Upper lobe of left lung (tissue), 6 donors: Measurements from ENCODE around the gene CNTNAP2. TPM values are rescaled to one million over a fixed set of nuclear protein-coding genes. Genes with fewer than 3 reads are reported as not detected.

Source experiments
- ATAC-seq, 2 donors: fragments of 200-7000 bp; cut with Tn5 transposase; one replicate each; pipeline ENCODE4 v1.9.1; 2022; ENCODE audit warnings: mild to moderate bottlenecking in 2 of 2, moderate library complexity in 2 of 2; ENCODE audit not compliant: low FRiP score in 2 of 2
- DNase-seq, 2 donors: peaks; one replicate each; pipeline ENCODE4 v3.0.0-alpha.2; 2019 to 2020
- H3K27ac ChIP-seq, 4 donors: fragments of 200-600 bp; sonication (generic); one replicate each; pipeline ENCODE4 v1.5.1; 2016 to 2019
- H3K27me3 ChIP-seq, 4 donors: fragments of 200-600 bp; sonication (generic); one replicate each; pipeline ENCODE4 v1.5.1; 2017 to 2019
- H3K36me3 ChIP-seq, 4 donors: fragments of 200-600 bp; sonication (generic); one replicate each; pipeline ENCODE4 v1.5.1; 2016 to 2019
- H3K4me1 ChIP-seq, 4 donors: fragments of 200-600 bp; sonication (generic); one replicate each; pipeline ENCODE4 v1.5.1; 2018 to 2019
- H3K4me3 ChIP-seq, 4 donors: fragments of 200-600 bp; sonication (generic); one replicate each; pipeline ENCODE4 v1.5.1; 2017 to 2019; ENCODE audit warnings: mild to moderate bottlenecking in 2 of 4, moderate library complexity in 1 of 4
- H3K9me3 ChIP-seq, 4 donors: fragments of 200-600 bp; sonication (generic); one replicate each; pipeline ENCODE4 v1.5.1; 2018 to 2019
- CTCF ChIP-seq, 6 experiments: fragments of 450-650 bp in 4 of 6; fragments of 200-600 bp in 2 of 6; sonication (generic) in 2 of 6; IDR thresholded peaks; one replicate each; pipeline ENCODE4 v1.5.1; 2016 to 2019; ENCODE audit warnings: antibody characterized with exemption in 6 of 6
- EP300 ChIP-seq, 4 donors: sonication (generic); formaldehyde crosslinking; IDR thresholded peaks; one replicate each; pipeline ENCODE4 v1.5.1; 2017; ENCODE audit warnings: antibody characterized with exemption in 4 of 4, control low read depth in 2 of 4
- POLR2A ChIP-seq, 4 donors: fragments of 450-650 bp; IDR thresholded peaks; one replicate each; pipeline ENCODE4 v1.5.1; 2016 to 2017; ENCODE audit warnings: antibody characterized with exemption in 4 of 4, mild to moderate bottlenecking in 2 of 4
- POLR2AphosphoS5 ChIP-seq, 2 donors: sonication (generic); formaldehyde crosslinking; IDR thresholded peaks; one replicate each; pipeline ENCODE4 v1.5.1; 2017; ENCODE audit warnings: antibody characterized with exemption in 2 of 2
- WGBS, 2 donors: methylation state at CpG; one replicate each; pipeline ENCODE4 v1.1.5; 2017 to 2018; 5-methylcytosine and 5-hydroxymethylcytosine counted together
- total RNA-seq, 6 donors: library from RNA; depleted of rRNA in 4 of 6; stranded (reverse); fragments of >200 nt in 4 of 6; gene quantifications; one replicate each; pipeline versions ENCODE4 v1.1.0 to v1.2.1, GENCODE V29; 2016 to 2021
- donor health status: DM: no; HTN: no; CAD: no; lungs with moderate emphysema.
- donor health status: DM: no; HTN: yes; CAD: no; lungs with severe emphysema.

Gene CNTNAP2
- total RNA-seq, 6 donors from 2014 or later: 0.06 to 1.0 (median 0.37) TPM

- Histone ChIP-seq H3K36me3 (no peaks in the 10 kb centered on the region), H3K27ac (no peak overlapping the region), H3K27me3 (no peaks in the 10 kb centered on the region), H3K9me3 (no peaks in the 10 kb centered on the region), H3K4me3 (no peak overlapping the region), H3K4me1 (no peaks in the 10 kb centered on the region)
- DNase-seq: no peak
- WGBS, 2 donors: 68 to 76% methylated on average over 6 of the region's 6 CpGs
- TF ChIP-seq POLR2AphosphoS5 (IDR thresholded peaks at IDR 0.05) (no peak), EP300 (IDR thresholded peaks at IDR 0.05) (no peak), CTCF (IDR thresholded peaks at IDR 0.05) (no peak), POLR2A (IDR thresholded peaks at IDR 0.05) (no peak)
- ATAC-seq: no peak
These were observed 32.5 kb upstream of the CNTNAP2 start for GRCh38 chr7:146084086-146084485.

GRCh38 chr7:146090023-146090645, 26.5 kb upstream of the CNTNAP2 start:
- Histone ChIP-seq H3K27me3 (no peaks in the 10 kb centered on the region), H3K4me3 (no peak overlapping the region), H3K9me3 (no peaks in the 10 kb centered on the region), H3K27ac (no peak overlapping the region), H3K36me3 (no peaks in the 10 kb centered on the region), H3K4me1 (no peaks in the 10 kb centered on the region)
- DNase-seq (no peak), ATAC-seq (peak in 1 of 2 donors; percentile 41)
- 5 to 11% methylated on average over 4 of the region's 4 CpGs for WGBS, 2 donors
- TF ChIP-seq EP300 (IDR thresholded peaks at IDR 0.05) (no peak), POLR2A (IDR thresholded peaks at IDR 0.05) (no peak), CTCF (IDR thresholded peaks at IDR 0.05) (peak in 5 of 6 experiments; percentile 22 to 60 (median 54)), POLR2AphosphoS5 (IDR thresholded peaks at IDR 0.05) (no peak)

- no peaks in the 10 kb centered on the region for H3K4me1 ChIP-seq
- no peak for DNase-seq
- H3K4me3 ChIP-seq: no peak overlapping the region
- H3K36me3 ChIP-seq: no peaks in the 10 kb centered on the region
- no peak for ATAC-seq
- no peaks in the 10 kb centered on the region for H3K9me3 ChIP-seq
- 53 to 71% methylated on average over 4 of the region's 4 CpGs for WGBS, 2 donors
- no peak overlapping the region for H3K27ac ChIP-seq
- no peaks in the 10 kb centered on the region for H3K27me3 ChIP-seq
- no peak for TF ChIP-seq CTCF (IDR thresholded peaks at IDR 0.05)
- no peak for TF ChIP-seq POLR2A (IDR thresholded peaks at IDR 0.05)
- no peak for TF ChIP-seq POLR2AphosphoS5 (IDR thresholded peaks at IDR 0.05)
- no peak for TF ChIP-seq EP300 (IDR thresholded peaks at IDR 0.05)
These were observed 22.2 kb upstream of the CNTNAP2 start for GRCh38 chr7:146094356-146094755.

- H3K36me3 ChIP-seq: no peaks in the 10 kb centered on the region
- no peaks in the 10 kb centered on the region for H3K9me3 ChIP-seq
- no peak for ATAC-seq
- TF ChIP-seq POLR2AphosphoS5 (IDR thresholded peaks at IDR 0.05) (no peak), EP300 (IDR thresholded peaks at IDR 0.05) (no peak), POLR2A (IDR thresholded peaks at IDR 0.05) (no peak), CTCF (IDR thresholded peaks at IDR 0.05) (no peak)
- no peak overlapping the region for H3K4me3 ChIP-seq
- no peaks in the 10 kb centered on the region for H3K27me3 ChIP-seq
- no peak for DNase-seq
- WGBS, 2 donors: 63 to 78% methylated on average over 5 of the region's 5 CpGs
- no peak overlapping the region for H3K27ac ChIP-seq
- no peaks in the 10 kb centered on the region for H3K4me1 ChIP-seq
These were observed 19.6 kb upstream of the CNTNAP2 start for GRCh38 chr7:146096994-146097393.

GRCh38 chr7:146106319-146106718, 10.3 kb upstream of the CNTNAP2 start:
- Histone ChIP-seq H3K36me3 (no peaks in the 10 kb centered on the region), H3K27ac (no peak overlapping the region), H3K9me3 (no peaks in the 10 kb centered on the region), H3K4me3 (no peak overlapping the region), H3K27me3 (no peaks in the 10 kb centered on the region), H3K4me1 (no peaks in the 10 kb centered on the region)
- no peak for DNase-seq
- TF ChIP-seq EP300 (IDR thresholded peaks at IDR 0.05) (no peak), POLR2AphosphoS5 (IDR thresholded peaks at IDR 0.05) (no peak), CTCF (IDR thresholded peaks at IDR 0.05) (no peak), POLR2A (IDR thresholded peaks at IDR 0.05) (no peak)
- WGBS, 2 donors: 46 to 51% methylated on average over 3 of the region's 3 CpGs
- ATAC-seq: no peak
